HT-29 (cell line): ENCODE data around the gene CCM2L. TPM values are rescaled to one million over a fixed set of nuclear protein-coding genes. Genes with fewer than 3 reads are reported as not detected.

ENCODE experiments used
- small RNA-seq: library from RNA; depleted of rRNA; stranded (forward); fragments of <200 nt; gene quantifications from one replicate; pipeline ENCODE3, GENCODE V24; 2014
- total RNA-seq: library from RNA; depleted of rRNA; stranded (reverse); fragments of >200 nt; shearing (Covaris generic); gene quantifications from 2 replicates; pipeline ENCODE4 v1.2.3, GENCODE V29; 2014; rRNA removed

The CCM2L gene
- total RNA-seq, 1 experiment from 2014 or later = 0.13 TPM

Small RNA genes within 50 kb of the gene (small RNA-seq; reads per million reads assigned to genes)
- gene RNA5SP481 (3.9 reads per million, percentile 80 among the genes with 10 or more reads in this experiment), gene RNA5SP482 (0.72 reads per million, percentile 10 among the genes with 10 or more reads in this experiment)

Other genes with a start within 250 kb of the CCM2L start
- gene MYLK2, start 191.1 kb upstream of the CCM2L start, total RNA-seq = 0.37 and 0.41 TPM in 2 replicates
- not detected in 2 replicates for gene FOXS1, start 164.8 kb upstream of the CCM2L start, total RNA-seq
- gene DUSP15, start 139.9 kb upstream of the CCM2L start, total RNA-seq = not detected in 2 replicates
- 0.03 and 0.05 TPM in 2 replicates for gene TTLL9, start 139.8 kb upstream of the CCM2L start, total RNA-seq
- 10.7 and 13.3 TPM in 2 replicates for gene PDRG1, start 58.4 kb upstream of the CCM2L start, total RNA-seq
- not detected in 2 replicates for gene XKR7, start 42.3 kb upstream of the CCM2L start, total RNA-seq
- not detected in 2 replicates for gene HCK, start 41.8 kb downstream of the CCM2L start, total RNA-seq
- gene TM9SF4, start 99.3 kb downstream of the CCM2L start, total RNA-seq = 39.9 and 45.9 TPM in 2 replicates
- gene PLAGL2, start 197.3 kb downstream of the CCM2L start, total RNA-seq = 6.9 and 7.9 TPM in 2 replicates
- 44.6 and 56.1 TPM in 2 replicates for gene POFUT1, start 197.4 kb downstream of the CCM2L start, total RNA-seq